GM18508 (cell line): Measurements from ENCODE around the gene DAW1.
A peak's percentile ranks its signal among the peaks of the same experiment; 100 is the strongest.

ENCODE experiments used
- ATAC-seq: cut with Tn5 transposase; IDR thresholded peaks from one replicate; pipeline ENCODE4 v1.9.1; 2021; ENCODE audit warnings: moderate number of reproducible peaks; ENCODE audit not compliant: insufficient read depth, unreplicated experiment

The DAW1 gene

GRCh38 chr2:227860221-227860641, 11.2 kb upstream of the DAW1 start:
- ATAC-seq = no peak

GRCh38 chr2:227861011-227861410, 10.4 kb upstream of the DAW1 start:
- ATAC-seq = no peak

- ATAC-seq = no peak
Observed at GRCh38 chr2:227862227-227862740, 9.1 kb upstream of the DAW1 start.

DNA sequence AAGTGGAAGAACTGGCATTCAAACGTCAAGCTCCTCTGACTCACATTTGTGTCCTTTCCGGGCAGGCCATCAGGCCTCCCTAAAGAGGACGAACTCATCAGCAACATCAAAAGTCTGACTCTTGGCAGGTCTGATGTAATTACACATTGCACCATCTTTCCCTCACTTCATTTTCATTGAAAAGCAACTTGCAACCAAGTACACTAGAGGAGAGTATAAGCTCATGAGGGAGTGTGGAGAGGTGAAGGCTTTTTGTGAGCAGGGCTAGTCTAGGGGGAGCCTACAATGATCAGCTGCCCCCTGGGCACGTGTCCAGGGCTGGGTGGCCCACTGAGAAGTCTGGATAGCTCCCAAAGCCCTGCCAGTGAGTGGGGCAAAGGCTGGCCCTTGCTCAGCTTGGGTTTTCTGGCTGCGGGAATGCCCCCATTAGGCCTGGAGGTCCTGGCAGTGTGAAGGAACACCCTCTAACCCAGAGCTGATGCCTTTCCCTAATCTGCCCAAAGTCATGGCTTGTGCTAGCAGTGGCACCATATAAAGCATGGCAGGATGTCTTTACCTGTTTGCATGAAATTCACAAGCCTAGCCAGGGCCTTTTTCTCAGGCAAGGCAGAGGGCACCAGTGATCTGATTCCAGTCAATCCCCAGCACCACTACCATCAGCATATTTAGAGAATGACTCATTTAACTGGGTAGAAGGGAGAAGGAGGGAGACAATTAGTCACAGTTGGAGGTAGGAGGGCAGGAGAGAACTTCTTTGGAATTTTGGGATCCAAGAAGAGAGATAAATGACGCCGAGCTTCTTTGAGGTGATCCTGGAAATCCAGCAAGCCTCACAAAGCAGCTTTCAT, 8.5 kb upstream of the DAW1 start:
- no peak for ATAC-seq

- no peak for ATAC-seq
Observed at GRCh38 chr2:227864161-227864756, 7.2 kb upstream of the DAW1 start.

DNA sequence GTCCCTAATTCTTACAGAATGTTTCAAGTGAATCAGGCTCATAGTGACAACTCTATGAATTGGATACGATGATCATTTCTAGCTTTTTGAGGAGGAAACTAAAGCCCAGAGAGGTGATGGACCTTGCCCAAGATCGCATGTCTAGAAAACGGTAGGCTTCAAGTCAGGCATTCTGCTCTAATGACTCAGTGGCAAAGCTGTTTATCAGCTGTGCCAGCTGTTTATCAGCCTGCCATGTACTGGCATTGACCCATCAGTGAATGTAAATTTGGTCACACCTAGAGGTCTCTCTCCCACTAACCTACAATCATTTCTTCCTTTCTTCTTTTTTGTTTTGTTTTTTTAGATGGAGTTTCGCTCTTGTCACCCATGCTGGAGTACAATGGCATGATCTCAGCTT, 6.1 kb upstream of the DAW1 start:
- ATAC-seq = no peak

DNA sequence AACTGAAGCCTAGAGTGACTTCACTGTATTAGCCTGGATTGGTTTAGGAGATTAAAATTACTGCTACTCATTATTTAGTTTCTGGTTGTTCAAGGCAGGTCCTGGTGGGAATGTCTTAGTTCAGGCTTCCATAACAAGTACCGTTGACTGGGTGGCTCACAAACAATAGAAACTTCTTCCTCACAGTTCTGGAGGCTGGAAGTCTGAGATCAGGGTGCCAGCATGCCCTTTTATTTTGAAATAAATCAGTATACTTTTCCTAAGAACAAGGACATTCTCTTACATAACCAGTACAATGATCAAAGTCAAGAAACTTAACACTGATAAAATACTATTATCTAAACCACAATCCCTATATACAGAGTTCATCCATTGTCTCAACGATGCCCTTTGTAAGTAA, 4.0 kb upstream of the DAW1 start:
- ATAC-seq = no peak

DNA sequence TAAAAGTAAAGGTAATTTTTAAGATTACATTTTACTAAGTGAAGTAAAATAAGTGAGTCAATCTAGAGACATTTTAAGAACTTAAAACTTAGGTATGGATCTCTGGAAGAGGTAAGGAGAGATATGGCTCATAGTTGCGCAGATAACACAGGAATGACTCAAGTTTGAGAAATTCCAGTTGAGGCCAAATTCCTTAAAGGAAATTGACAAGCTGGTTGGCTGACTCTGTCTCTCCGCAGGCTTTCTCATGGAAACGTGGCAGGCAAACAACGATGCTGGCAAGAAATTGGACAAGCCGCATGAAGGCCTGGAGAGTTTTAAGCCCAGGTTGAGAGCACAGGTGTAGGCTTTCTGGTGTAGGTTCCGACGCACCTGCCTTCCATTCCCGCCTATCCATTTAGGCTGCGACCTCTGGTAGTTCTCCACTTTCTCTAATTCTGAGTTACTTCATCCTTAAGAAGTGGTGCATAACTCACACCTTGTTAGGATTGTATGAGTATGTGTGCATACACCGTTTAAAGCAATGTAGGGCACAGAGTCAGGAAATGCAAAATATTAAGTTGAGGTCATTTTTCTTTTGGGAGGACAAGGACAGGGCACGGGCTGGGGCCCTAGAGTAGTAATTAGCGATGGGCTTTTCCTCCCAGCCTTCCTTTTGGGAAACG, 589 bp upstream of the DAW1 start:
- ATAC-seq = no peak

DNA sequence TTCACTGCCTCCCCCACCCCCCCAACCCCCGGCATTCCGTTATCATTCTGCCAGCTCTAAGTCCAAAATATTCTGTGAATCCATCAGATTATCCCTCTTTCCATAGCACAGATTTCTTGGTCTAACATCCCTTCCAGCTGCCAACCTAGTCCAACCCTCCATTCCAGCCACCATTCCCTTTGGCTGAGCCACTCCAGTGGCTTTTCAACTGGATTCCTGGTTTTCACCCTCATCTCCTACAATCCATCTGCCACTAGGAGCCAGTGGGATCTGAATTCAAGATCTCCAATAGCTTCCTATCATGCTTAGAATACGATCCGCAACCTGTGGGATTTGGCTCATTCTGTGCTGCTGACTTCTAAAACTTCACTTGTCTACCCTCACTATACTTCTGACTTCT, 1.2 kb downstream of the DAW1 start:
- ATAC-seq = no peak

GRCh38 chr2:227876300-227876801, 4.9 kb downstream of the DAW1 start:
- no peak for ATAC-seq

DNA sequence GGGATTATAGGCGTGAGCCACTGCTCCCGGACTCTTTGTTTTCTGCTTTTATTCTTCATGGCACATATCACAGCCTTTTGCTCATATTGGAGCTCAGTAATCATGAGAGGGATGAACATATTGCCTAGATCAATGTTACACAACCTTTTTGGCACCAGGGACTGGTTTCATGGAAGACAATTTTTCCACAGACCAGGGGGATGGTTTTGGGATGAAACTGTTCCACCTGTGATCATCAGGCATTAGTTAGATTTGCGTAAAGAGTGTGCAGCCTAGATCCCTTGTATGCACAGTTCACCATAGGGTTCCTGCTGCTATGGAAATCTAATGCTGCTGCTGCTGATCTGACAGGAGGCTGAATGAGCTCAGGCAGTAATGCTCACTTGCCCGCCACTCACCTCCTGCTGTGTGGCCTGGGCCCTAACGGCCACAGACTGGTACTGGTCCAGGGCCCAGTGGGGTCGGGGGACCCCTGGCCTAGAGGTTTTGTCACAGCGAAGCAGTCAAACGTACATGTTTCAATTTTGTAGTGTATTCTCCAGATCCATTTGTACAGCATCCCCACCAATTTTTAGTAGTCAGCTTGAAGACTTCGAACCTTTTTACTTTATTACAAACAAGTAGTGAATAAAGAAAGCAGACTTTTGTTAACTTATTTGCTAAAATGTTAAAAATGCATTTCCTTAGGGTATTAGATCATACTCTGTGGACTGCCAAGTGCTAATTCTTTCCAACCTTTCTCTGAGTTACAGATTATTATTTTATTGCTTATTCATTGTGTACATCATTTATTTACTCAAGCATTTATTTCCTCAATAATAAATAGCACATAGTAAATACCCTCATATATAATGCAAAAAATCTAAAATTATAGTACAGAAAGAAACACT, 6.2 kb downstream of the DAW1 start:
- ATAC-seq = no peak

GRCh38 chr2:227880460-227880859, 9.0 kb downstream of the DAW1 start:
- ATAC-seq = no peak

GRCh38 chr2:227881866-227882517, 10.6 kb downstream of the DAW1 start:
- ATAC-seq = peak; percentile 68

DNA sequence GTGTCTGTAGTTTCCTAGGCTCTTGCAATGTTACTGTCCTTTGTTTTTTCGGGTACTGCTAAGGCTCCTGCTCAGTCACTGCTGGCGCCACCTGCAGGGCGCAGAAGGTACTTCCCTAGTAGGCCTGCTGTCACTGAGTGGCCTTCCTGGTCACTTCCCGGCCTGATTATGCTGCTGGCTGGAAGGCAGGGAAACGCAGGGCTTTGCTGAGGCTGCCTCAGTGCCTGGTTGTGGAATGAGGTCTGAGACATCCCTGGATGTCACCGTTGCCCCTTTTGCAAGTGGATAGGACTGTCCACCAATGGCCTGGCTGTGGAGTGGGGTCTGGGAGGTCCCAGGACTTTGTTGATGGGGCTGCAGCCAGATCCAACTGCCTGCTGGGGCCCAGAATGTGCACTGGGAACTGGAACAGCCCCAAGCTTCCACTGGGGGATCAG, 13.1 kb downstream of the DAW1 start:
- ATAC-seq = peak; percentile 78

- no peak for ATAC-seq
Observed at GRCh38 chr2:227886149-227886548, 14.7 kb downstream of the DAW1 start.

DNA sequence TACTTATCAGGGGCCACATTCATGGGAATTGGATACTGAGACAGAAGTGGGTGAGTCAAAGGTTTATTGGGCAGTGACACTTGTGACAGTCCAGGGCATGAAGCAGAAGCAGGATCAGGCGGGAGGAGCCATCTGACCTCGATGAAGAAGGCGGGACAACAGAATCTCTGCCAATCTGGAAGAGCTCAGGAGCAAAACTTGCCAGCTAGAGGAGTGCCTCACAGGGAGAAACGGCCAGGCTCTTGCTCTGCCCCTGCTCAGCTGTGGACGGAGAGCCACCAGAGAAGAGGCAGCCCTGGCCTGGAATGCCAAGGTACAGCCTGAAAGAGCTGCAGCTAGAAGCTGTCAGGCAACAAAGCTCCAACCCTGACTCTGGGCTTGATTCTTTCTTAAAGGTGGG, 16.9 kb downstream of the DAW1 start:
- ATAC-seq = no peak

DNA sequence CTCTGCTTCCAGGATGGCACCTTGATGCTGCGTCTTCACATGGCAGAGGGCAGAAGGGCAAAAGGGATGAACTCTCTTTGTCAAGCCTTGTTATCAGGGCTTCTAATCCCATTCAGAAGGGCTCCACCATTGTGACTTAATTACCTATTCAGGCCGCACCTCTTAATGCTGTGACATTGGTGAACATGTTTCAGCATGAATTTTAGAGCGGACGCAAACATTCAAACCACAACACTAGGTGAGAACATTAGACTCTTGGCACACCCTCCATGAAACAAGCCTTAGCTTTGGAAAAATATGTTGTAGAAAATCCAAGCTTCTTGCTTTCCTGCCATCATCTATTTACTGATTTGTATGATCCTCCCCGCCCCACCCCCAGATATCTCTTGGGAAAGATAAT, 17.9 kb downstream of the DAW1 start:
- ATAC-seq = no peak

- peak; percentile 66 for ATAC-seq
Observed at GRCh38 chr2:227890495-227891079, 19.2 kb downstream of the DAW1 start.

GRCh38 chr2:227891673-227892072, 20.2 kb downstream of the DAW1 start:
- no peak for ATAC-seq
